ENCODE measurements around the gene NHSL2.

DNA sequence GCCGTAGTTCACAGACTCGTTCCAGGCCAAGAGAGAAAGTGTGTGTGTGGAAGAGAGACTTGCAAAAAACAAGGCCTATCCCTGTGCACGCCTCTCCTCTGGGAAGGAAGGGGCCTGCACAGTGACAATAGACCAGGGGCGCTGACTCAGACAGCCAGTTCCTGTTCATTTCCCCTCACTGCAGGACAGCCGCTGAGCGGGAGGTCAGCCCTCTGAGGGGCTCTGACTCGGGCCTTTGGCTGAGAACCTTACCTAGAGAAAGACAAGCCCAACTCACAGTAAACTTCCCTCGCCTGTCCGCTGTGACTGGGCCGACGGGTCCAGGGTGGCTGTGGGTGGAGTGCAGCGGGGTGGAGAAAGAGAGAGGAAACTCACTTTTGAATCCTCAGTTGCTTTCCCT lies 169.0 kb downstream of the NHSL2 start:
- TF ChIP-seq, protein P1, sequence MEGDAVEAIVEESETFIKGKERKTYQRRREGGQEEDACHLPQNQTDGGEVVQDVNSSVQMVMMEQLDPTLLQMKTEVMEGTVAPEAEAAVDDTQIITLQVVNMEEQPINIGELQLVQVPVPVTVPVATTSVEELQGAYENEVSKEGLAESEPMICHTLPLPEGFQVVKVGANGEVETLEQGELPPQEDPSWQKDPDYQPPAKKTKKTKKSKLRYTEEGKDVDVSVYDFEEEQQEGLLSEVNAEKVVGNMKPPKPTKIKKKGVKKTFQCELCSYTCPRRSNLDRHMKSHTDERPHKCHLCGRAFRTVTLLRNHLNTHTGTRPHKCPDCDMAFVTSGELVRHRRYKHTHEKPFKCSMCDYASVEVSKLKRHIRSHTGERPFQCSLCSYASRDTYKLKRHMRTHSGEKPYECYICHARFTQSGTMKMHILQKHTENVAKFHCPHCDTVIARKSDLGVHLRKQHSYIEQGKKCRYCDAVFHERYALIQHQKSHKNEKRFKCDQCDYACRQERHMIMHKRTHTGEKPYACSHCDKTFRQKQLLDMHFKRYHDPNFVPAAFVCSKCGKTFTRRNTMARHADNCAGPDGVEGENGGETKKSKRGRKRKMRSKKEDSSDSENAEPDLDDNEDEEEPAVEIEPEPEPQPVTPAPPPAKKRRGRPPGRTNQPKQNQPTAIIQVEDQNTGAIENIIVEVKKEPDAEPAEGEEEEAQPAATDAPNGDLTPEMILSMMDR (conservative IDR thresholded peaks at IDR 0.05; ENCODE audit: low read depth, low read length), result no peak
- TF ChIP-seq EZH2 (IDR thresholded peaks at IDR 0.05; ENCODE audit: borderline replicate concordance, low read depth, low read length, poor library complexity, severe bottlenecking), result no peak

Data from A673 (cell line).